ENCODE data around the gene CHST15. TPM values are rescaled to one million over a fixed set of nuclear protein-coding genes. Genes with fewer than 3 reads are reported as not detected.

The CHST15 gene
- total RNA-seq, 1 donor from 2014 or later = 43.8 TPM

DNA sequence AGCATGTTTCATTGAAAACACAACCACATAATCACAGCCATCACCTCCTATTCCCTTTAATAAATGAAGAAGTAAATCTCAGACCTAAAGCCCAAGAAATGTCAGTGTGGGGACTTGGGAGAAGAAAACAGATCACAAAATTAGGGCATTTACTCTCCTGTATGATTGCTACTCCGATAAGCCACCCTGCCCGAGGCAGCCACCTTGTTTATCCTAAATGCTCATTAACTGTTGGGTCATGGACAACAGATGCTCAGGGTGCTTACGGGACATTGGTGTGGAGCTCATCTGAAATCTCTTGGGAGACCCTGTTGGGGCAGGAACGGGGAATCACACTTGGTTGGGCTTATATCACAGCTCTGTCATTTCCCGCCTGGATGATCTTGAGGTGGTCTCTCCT, 17.5 kb upstream of the CHST15 start:
- peaks cover 14% of the 10 kb centered on the region for H3K4me1 Mint-ChIP-seq (ENCODE audit: low read depth)
- H3K27me3 Mint-ChIP-seq (ENCODE audit: low read depth) = peaks cover 16% of the 10 kb centered on the region
- no peak overlapping the region for H3K27ac Mint-ChIP-seq (ENCODE audit: unreplicated experiment)
- no peaks in the 10 kb centered on the region for H3K36me3 Mint-ChIP-seq (ENCODE audit: low read depth)
- no peak for DNase-seq (ENCODE audit: low spot score)
- no peak overlapping the region for H3K4me3 Mint-ChIP-seq (ENCODE audit: unreplicated experiment)
- H3K9me3 Mint-ChIP-seq (ENCODE audit: low read depth) = no peaks in the 10 kb centered on the region
- TF ChIP-seq, protein P1, sequence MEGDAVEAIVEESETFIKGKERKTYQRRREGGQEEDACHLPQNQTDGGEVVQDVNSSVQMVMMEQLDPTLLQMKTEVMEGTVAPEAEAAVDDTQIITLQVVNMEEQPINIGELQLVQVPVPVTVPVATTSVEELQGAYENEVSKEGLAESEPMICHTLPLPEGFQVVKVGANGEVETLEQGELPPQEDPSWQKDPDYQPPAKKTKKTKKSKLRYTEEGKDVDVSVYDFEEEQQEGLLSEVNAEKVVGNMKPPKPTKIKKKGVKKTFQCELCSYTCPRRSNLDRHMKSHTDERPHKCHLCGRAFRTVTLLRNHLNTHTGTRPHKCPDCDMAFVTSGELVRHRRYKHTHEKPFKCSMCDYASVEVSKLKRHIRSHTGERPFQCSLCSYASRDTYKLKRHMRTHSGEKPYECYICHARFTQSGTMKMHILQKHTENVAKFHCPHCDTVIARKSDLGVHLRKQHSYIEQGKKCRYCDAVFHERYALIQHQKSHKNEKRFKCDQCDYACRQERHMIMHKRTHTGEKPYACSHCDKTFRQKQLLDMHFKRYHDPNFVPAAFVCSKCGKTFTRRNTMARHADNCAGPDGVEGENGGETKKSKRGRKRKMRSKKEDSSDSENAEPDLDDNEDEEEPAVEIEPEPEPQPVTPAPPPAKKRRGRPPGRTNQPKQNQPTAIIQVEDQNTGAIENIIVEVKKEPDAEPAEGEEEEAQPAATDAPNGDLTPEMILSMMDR (IDR thresholded peaks at IDR 0.05) = no peak

DNA sequence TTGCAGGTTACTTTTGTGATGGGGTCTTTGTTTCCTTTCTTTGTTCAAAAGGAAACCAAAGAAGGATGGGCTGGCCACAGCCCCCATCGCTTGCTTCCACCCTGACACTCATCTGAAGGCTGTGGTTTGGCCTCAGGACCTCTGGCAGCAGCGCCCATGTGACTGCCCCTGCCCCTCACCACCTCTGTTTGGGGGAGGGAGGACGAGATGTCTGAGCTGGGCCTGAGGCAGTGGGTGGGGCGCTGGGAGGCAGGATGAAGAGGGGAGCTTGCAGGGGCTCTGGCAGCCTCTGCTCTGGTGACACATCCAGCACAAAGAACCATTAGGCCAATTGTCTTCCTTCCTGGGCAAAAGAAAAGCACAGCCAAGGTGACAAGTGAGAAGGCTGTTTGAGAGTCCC, 15.9 kb upstream of the CHST15 start:
- H3K36me3 Mint-ChIP-seq (ENCODE audit: low read depth) = no peaks in the 10 kb centered on the region
- H3K27ac Mint-ChIP-seq (ENCODE audit: unreplicated experiment) = no peak overlapping the region
- H3K27me3 Mint-ChIP-seq (ENCODE audit: low read depth) = peaks cover 9% of the 10 kb centered on the region
- no peak for DNase-seq (ENCODE audit: low spot score)
- TF ChIP-seq, protein P1 (IDR thresholded peaks at IDR 0.05) = no peak
- H3K9me3 Mint-ChIP-seq (ENCODE audit: low read depth) = no peaks in the 10 kb centered on the region
- no peak overlapping the region for H3K4me3 Mint-ChIP-seq (ENCODE audit: unreplicated experiment)
- H3K4me1 Mint-ChIP-seq (ENCODE audit: low read depth) = peaks cover 22% of the 10 kb centered on the region

- Mint-ChIP-seq H3K4me1 (ENCODE audit: low read depth) (peaks cover 22% of the 10 kb centered on the region), H3K4me3 (ENCODE audit: unreplicated experiment) (no peak overlapping the region), H3K27me3 (ENCODE audit: low read depth) (peaks cover 5% of the 10 kb centered on the region), H3K27ac (ENCODE audit: unreplicated experiment) (no peak overlapping the region), H3K36me3 (ENCODE audit: low read depth) (no peaks in the 10 kb centered on the region), H3K9me3 (ENCODE audit: low read depth) (no peaks in the 10 kb centered on the region)
- no peak for DNase-seq (ENCODE audit: low spot score)
- TF ChIP-seq, protein P1 (IDR thresholded peaks at IDR 0.05) = no peak
These were observed 13.7 kb upstream of the CHST15 start for GRCh38 chr10:124107072-124107471.

DNA sequence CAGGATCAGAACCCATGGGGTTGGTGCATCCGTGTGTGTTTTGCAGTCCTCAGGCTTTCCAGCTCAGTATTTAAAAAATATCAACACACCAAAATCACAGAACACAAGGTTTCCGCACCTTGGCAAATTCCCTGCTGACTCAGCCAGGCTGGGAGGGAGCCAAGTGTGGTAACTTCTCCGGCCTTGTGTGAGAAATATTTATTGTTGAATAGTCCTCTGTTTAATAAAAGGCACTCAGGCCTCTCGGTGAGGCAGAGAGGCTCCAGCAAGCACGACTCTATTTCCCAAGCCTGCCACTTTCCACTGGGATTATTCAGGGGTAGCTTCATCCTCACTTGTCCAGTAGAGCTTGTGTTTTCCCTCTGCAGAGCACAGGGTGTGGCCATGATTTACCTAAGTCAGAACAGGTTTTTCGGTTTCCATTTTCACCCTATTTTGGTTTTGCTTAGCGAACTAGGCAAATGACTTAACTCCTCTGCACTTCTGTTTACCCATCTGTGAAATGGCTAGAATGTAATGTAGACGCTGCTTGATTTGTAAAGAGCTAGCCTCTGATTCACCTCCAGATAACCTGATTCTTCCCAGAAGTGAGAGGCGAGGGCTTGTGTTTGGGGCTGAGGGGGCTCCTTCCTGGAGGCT, 13.0 kb upstream of the CHST15 start:
- Mint-ChIP-seq H3K27ac (ENCODE audit: unreplicated experiment) (peak overlapping the region; percentile 72), H3K4me3 (ENCODE audit: unreplicated experiment) (peak overlapping the region; percentile 3)
- no peak for DNase-seq (ENCODE audit: low spot score)

GRCh38 chr10:124105594-124105993, 12.2 kb upstream of the CHST15 start:
- no peak overlapping the region for H3K4me3 Mint-ChIP-seq (ENCODE audit: unreplicated experiment)
- no peak for DNase-seq (ENCODE audit: low spot score)
- H3K27ac Mint-ChIP-seq (ENCODE audit: unreplicated experiment) = no peak overlapping the region
- no peaks in the 10 kb centered on the region for H3K36me3 Mint-ChIP-seq (ENCODE audit: low read depth)
- no peaks in the 10 kb centered on the region for H3K9me3 Mint-ChIP-seq (ENCODE audit: low read depth)
- TF ChIP-seq, protein P1 (IDR thresholded peaks at IDR 0.05) = no peak
- H3K27me3 Mint-ChIP-seq (ENCODE audit: low read depth) = no peaks in the 10 kb centered on the region
- H3K4me1 Mint-ChIP-seq (ENCODE audit: low read depth) = peaks cover 22% of the 10 kb centered on the region

More for the DNA sequence above, 13.0 kb upstream of the CHST15 start:
- Mint-ChIP-seq H3K4me1 (ENCODE audit: low read depth) (peaks cover 22% of the 10 kb centered on the region), H3K9me3 (ENCODE audit: low read depth) (no peaks in the 10 kb centered on the region), H3K27me3 (ENCODE audit: low read depth) (peaks cover 3% of the 10 kb centered on the region), H3K36me3 (ENCODE audit: low read depth) (no peaks in the 10 kb centered on the region)
- TF ChIP-seq, protein P1 (IDR thresholded peaks at IDR 0.05) = no peak

Data from chondrocyte (in vitro differentiated cells).